T-helper 17 cell (primary cell): ENCODE measurements around the gene IVNS1ABP. TPM values are rescaled to one million over a fixed set of nuclear protein-coding genes. Genes with fewer than 3 reads are reported as not detected.
"Not testable (repeated sequence)": the region's sequence is repeated elsewhere in the genome, so short reads cannot be mapped to it uniquely, and the experiment has no call there.

Source experiments
- ATAC-seq: fragments of 150-1000 bp; cut with Tn5 transposase; 2 replicates; pipeline ENCODE4 v1.10.0; 2021; ENCODE audit warnings: mild to moderate bottlenecking, moderate library complexity
- DNase-seq, 3 donors: peaks; one replicate each; pipeline versions ENCODE4 v3.0.0 to v3.0.0-alpha.2; 2020 to 2021
- H3K9me3 ChIP-seq: one replicate; pipeline ENCODE4 v1.7.0; 2013; ENCODE audit warnings: low read length, mild to moderate bottlenecking; ENCODE audit not compliant: control insufficient read depth, poor library complexity, severe bottlenecking
- H3K27ac Mint-ChIP-seq: one replicate; pipeline ENCODE4 v1.8.0; 2022; ENCODE audit warnings: mild to moderate bottlenecking, moderate library complexity, mixed read lengths
- H3K27me3 Mint-ChIP-seq: one replicate; pipeline ENCODE4 v1.8.0; 2022; ENCODE audit warnings: mixed read lengths
- H3K36me3 Mint-ChIP-seq: one replicate; pipeline ENCODE4 v1.8.0; 2022; ENCODE audit warnings: low read depth, mixed read lengths
- H3K4me1 Mint-ChIP-seq: one replicate; pipeline ENCODE4 v1.8.0; 2022; ENCODE audit warnings: mild to moderate bottlenecking, mixed read lengths
- H3K4me3 Mint-ChIP-seq: one replicate; pipeline ENCODE4 v1.8.0; 2022; ENCODE audit warnings: mild to moderate bottlenecking, moderate library complexity, mixed read lengths
- total RNA-seq, 4 donors: library from RNA in 2 of 4; stranded (reverse) in 2 of 4; gene quantifications; one replicate each; pipeline ENCODE4 v1.2.3 and lab custom pipeline; 2022 to 2026

Gene IVNS1ABP
- total RNA-seq, 2 donors from 2014 or later, result 467 to 499 TPM

GRCh38 chr1:185321104-185321503, 4.1 kb upstream of the IVNS1ABP start:
- not testable (repeated sequence) for H3K27ac Mint-ChIP-seq, H3K36me3 Mint-ChIP-seq
- peaks cover 12% of the 10 kb centered on the region for H3K4me1 Mint-ChIP-seq

GRCh38 chr1:185319139-185319475, 2.1 kb upstream of the IVNS1ABP start:
- H3K9me3 ChIP-seq, result no peaks in the 10 kb centered on the region
- Mint-ChIP-seq H3K27ac (peak overlapping the region; percentile 98), H3K27me3 (no peaks in the 10 kb centered on the region), H3K4me1 (peaks cover 22% of the 10 kb centered on the region), H3K4me3 (peak overlapping the region; percentile 9), H3K36me3 (peaks cover 9% of the 10 kb centered on the region)
- no peak for ATAC-seq
- no peak for DNase-seq

More at GRCh38 chr1:185321104-185321503, 4.1 kb upstream of the IVNS1ABP start:
- not testable (repeated sequence) for H3K9me3 ChIP-seq, H3K27me3 Mint-ChIP-seq, DNase-seq, ATAC-seq, H3K4me3 Mint-ChIP-seq

- no peaks in the 10 kb centered on the region for H3K9me3 ChIP-seq
- peaks cover 27% of the 10 kb centered on the region for H3K4me1 Mint-ChIP-seq
- peaks cover 11% of the 10 kb centered on the region for H3K36me3 Mint-ChIP-seq
- DNase-seq, result no peak
- no peaks in the 10 kb centered on the region for H3K27me3 Mint-ChIP-seq
- ATAC-seq, result no peak
- peak overlapping the region; percentile 97 for H3K4me3 Mint-ChIP-seq
- peak overlapping the region; percentile 98 for H3K27ac Mint-ChIP-seq
These were observed 1.5 kb upstream of the IVNS1ABP start for GRCh38 chr1:185318431-185319138.

- H3K36me3 Mint-ChIP-seq, result peaks cover 11% of the 10 kb centered on the region
- H3K4me1 Mint-ChIP-seq, result peaks cover 30% of the 10 kb centered on the region
- peak; percentile 53 for ATAC-seq
- peak overlapping the region; percentile 97 for H3K4me3 Mint-ChIP-seq
- H3K27ac Mint-ChIP-seq, result peak overlapping the region; percentile 98
- no peaks in the 10 kb centered on the region for H3K27me3 Mint-ChIP-seq
- no peaks in the 10 kb centered on the region for H3K9me3 ChIP-seq
- DNase-seq, result peak; percentile 21 to 60 (median 50)
These were observed 855 bp upstream of the IVNS1ABP start for GRCh38 chr1:185317886-185318310.

DNA sequence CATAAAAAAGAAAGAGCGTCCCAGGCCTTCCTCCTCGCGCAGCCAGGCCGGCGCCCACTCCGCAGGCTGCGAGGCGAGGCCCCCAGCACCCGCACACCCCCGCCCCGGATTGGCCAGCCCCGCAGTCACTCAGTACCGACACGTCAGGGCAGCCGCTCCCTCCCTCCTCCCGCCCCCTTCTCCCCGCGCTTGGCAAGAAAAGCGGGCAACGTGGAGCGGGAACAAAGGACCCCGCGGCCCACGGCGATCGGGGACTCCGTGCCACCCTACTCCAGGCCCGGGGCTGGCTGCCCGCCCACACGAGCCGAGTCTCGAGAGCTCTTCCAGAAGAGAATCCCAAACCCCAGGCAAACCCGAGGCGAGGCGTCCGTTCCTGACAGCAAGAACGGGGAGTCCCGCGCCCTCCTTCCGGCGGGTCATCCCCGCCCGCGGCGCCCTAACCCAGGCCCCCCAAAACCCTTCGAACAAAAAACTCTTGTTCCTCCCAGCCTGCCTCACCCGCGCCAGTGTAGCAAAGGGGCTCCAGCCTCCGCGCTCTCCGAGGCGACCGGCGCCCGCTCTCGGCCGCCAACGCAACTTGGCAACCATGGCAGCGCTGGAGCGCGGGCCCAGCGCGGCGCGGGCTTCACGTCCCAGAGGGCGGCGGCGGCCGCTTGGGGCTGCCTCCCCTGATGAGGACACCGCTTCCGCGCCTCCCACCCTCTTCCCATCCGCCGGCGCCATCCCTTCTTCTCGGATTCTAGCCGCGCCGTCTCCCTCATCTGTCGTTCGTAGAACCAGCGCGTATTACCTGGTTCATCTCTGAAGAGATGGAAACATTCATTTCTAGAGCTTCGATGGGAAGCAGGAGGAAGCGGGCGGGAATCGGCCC, 645 bp downstream of the IVNS1ABP start:
- H3K4me3 Mint-ChIP-seq, result peak overlapping the region; percentile 97
- H3K9me3 ChIP-seq, result no peaks in the 10 kb centered on the region
- H3K4me1 Mint-ChIP-seq, result peaks cover 41% of the 10 kb centered on the region
- DNase-seq (peak; percentile 77 to 84 (median 83)), ATAC-seq (peak; percentile 43)
- H3K27me3 Mint-ChIP-seq, result no peaks in the 10 kb centered on the region
- peaks cover 13% of the 10 kb centered on the region for H3K36me3 Mint-ChIP-seq
- H3K27ac Mint-ChIP-seq, result peak overlapping the region; percentile 98

DNA sequence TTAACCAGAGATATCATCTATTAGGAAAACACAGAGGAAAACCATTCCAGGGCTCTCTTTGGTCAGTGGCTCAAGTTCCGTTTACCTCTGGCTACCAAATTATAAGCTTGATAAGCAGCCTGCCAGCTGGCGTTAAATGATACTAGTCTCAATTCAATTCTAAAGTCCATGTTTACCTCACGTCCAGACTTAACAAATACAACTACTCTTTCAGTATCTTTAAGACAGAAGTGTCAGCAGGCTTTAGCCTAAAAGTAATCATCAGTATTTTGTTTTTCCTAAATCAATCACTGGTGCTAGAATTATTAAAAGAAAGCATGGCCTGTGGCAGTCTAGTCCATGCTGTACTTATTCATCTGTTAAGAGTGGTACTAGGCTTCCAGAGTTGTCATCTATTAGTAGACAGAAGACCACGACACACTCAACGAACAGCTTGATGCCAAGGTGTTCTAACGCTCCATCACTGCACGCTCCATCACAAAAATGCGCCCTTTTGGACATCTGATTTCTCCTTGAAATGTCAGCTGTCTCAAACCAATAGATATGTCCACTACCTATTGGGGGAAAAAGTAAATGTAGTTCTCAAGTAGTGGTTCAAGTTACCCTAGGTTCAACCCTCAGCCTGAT, 1.5 kb downstream of the IVNS1ABP start:
- no peaks in the 10 kb centered on the region for H3K27me3 Mint-ChIP-seq
- no peak for DNase-seq
- H3K4me3 Mint-ChIP-seq, result peak overlapping the region; percentile 97
- peaks cover 43% of the 10 kb centered on the region for H3K4me1 Mint-ChIP-seq
- H3K9me3 ChIP-seq, result no peaks in the 10 kb centered on the region
- ATAC-seq, result no peak
- H3K27ac Mint-ChIP-seq, result peak overlapping the region; percentile 98
- peaks cover 13% of the 10 kb centered on the region for H3K36me3 Mint-ChIP-seq

DNA sequence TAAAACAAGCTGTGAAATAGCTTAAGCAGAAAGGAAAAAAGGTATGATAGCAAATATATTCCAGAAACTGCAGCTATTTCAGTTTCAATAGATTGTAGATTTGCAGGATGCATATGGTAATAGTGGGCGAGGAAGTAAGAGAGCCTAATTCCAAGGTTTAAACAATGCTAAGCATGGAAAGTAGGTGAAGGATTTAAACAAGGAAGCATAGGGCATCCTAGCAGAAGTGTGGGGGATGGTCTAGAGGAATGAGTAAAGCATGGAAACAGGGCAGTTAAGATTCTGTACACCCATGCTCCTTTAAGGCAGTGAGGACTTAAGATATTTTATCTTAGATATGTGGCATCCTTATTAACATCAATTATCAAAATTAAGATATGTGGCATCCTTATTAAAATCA, 2.6 kb downstream of the IVNS1ABP start:
- no peaks in the 10 kb centered on the region for H3K9me3 ChIP-seq
- Mint-ChIP-seq H3K4me1 (peaks cover 43% of the 10 kb centered on the region), H3K27me3 (no peaks in the 10 kb centered on the region), H3K36me3 (peaks cover 13% of the 10 kb centered on the region), H3K27ac (peak overlapping the region; percentile 98), H3K4me3 (peak overlapping the region; percentile 97)
- ATAC-seq (no peak), DNase-seq (no peak)

- peak overlapping the region; percentile 97 for H3K4me3 Mint-ChIP-seq
- H3K4me1 Mint-ChIP-seq, result peaks cover 40% of the 10 kb centered on the region
- no peaks in the 10 kb centered on the region for H3K27me3 Mint-ChIP-seq
- ATAC-seq (no peak), DNase-seq (no peak)
- peak overlapping the region; percentile 98 for H3K27ac Mint-ChIP-seq
- H3K9me3 ChIP-seq, result no peaks in the 10 kb centered on the region
- peaks cover 17% of the 10 kb centered on the region for H3K36me3 Mint-ChIP-seq
These were observed 4.5 kb downstream of the IVNS1ABP start for GRCh38 chr1:185312361-185313138.

DNA sequence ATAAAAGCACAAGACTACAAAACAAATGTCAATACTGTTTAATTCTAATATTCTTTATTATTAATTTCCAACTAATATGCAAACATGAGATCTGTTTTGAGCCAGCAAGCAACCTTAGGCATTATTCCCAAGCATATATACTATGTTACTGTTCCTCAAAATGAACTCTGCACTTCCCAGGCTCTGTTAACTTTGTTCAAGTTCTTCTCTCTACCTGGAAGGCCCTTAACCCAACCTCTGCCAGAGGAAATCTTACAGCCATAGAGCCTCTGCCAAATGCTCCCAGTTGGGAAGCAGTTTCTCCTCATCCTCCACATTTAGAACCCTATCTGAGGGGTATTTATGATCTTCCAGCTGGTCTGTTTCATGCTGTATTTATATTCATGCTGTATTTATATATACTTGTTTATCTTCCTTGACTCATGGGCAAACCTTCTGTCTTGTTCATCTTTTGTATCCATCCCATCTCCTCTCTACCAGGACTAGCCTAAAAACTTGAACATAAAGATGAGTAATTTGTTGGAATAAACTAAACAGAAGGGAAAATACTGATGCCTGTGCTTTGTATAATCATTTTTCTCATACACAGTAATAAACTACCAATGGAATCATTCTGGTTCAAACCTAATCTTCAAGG, 5.3 kb downstream of the IVNS1ABP start:
- no peak for ATAC-seq
- H3K4me3 Mint-ChIP-seq, result peak overlapping the region; percentile 97
- no peaks in the 10 kb centered on the region for H3K9me3 ChIP-seq
- H3K27me3 Mint-ChIP-seq, result no peaks in the 10 kb centered on the region
- DNase-seq, result no peak
- H3K36me3 Mint-ChIP-seq, result peaks cover 19% of the 10 kb centered on the region
- peak overlapping the region; percentile 98 for H3K27ac Mint-ChIP-seq
- H3K4me1 Mint-ChIP-seq, result peaks cover 40% of the 10 kb centered on the region

DNA sequence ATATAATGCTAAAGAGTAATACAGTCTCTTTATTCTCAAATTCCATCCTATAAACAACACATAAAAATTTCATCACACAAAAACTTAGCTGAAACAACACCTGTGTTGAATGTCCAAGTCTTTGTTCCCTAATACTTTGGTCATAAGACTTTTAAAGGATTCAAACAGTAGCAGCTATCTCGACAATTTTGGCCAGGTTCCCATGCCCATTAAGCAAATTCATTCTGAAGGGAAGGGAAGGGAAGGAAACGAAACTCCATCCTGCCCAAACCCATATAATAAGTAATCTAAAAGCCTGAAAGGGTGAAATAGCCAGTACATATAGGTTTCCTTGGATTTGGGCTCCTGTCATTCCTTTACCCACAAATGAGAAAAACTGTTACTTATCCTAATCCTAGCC, 7.5 kb downstream of the IVNS1ABP start:
- Mint-ChIP-seq H3K4me3 (no peak overlapping the region), H3K27ac (peak overlapping the region; percentile 81), H3K4me1 (peaks cover 36% of the 10 kb centered on the region), H3K27me3 (no peaks in the 10 kb centered on the region), H3K36me3 (peaks cover 15% of the 10 kb centered on the region)
- ATAC-seq (no peak), DNase-seq (no peak)
- no peaks in the 10 kb centered on the region for H3K9me3 ChIP-seq

- H3K9me3 ChIP-seq, result no peaks in the 10 kb centered on the region
- Mint-ChIP-seq H3K4me3 (peak overlapping the region; percentile 72), H3K27me3 (no peaks in the 10 kb centered on the region), H3K4me1 (peaks cover 32% of the 10 kb centered on the region), H3K27ac (peak overlapping the region; percentile 84), H3K36me3 (peaks cover 15% of the 10 kb centered on the region)
- no peak for DNase-seq
- no peak for ATAC-seq
These were observed 8.9 kb downstream of the IVNS1ABP start for GRCh38 chr1:185308126-185308525.

- Mint-ChIP-seq H3K27me3 (no peaks in the 10 kb centered on the region), H3K36me3 (peaks cover 16% of the 10 kb centered on the region), H3K4me1 (peaks cover 20% of the 10 kb centered on the region), H3K4me3 (no peak overlapping the region), H3K27ac (peak overlapping the region; percentile 90)
- H3K9me3 ChIP-seq, result no peaks in the 10 kb centered on the region
- DNase-seq, result no peak
- peak; percentile 14 for ATAC-seq
These were observed 11.6 kb downstream of the IVNS1ABP start for GRCh38 chr1:185305419-185305818.
